ENCODE measurements around the gene G6PC3. TPM values are rescaled to one million over a fixed set of nuclear protein-coding genes. Genes with fewer than 3 reads are reported as not detected.

G6PC3 gene
- total RNA-seq, 4 donors from 2014 or later, result 41.4 to 104 (median 80.8) TPM

GRCh38 chr17:44074231-44074910 is 3.8 kb downstream of the G6PC3 start:
- WGBS, 2 donors, result 86 to 90% methylated on average over 8 to 9 of the region's 9 CpGs
- H3K4me1 ChIP-seq, result peaks cover 11 to 17% of the 10 kb centered on the region in 2 donors
- intact Hi-C loops (cut with DNase I), result loop anchor here (10.0 kb wide), 1 partner anchor 50 kb away; the partner anchor contains the start of gene HDAC5

GRCh38 chr17:44074911-44075285 is 4.4 kb downstream of the G6PC3 start:
- Histone ChIP-seq H3K27me3 (no peaks in the 10 kb centered on the region), H3K4me1 (peaks cover 11 to 13% of the 10 kb centered on the region in 2 donors), H3K36me3 (peaks cover 28 to 39% of the 10 kb centered on the region in 2 donors), H3K4me3 (replicated peaks in 1 of 3) (no peak overlapping the region), H3K9me3 (no peaks in the 10 kb centered on the region), H3K27ac (no peak overlapping the region)
- 94% methylated on average over 9 of the region's 9 CpGs for WGBS, 2 donors
- intact Hi-C loops (cut with DNase I), result loop anchor here (10.0 kb wide), 1 partner anchor 50 kb away; the partner anchor contains the start of gene HDAC5
- no peak for DNase-seq
- no peak for TF ChIP-seq POLR2A (IDR thresholded peaks at IDR 0.05)
- TF ChIP-seq, protein P1, sequence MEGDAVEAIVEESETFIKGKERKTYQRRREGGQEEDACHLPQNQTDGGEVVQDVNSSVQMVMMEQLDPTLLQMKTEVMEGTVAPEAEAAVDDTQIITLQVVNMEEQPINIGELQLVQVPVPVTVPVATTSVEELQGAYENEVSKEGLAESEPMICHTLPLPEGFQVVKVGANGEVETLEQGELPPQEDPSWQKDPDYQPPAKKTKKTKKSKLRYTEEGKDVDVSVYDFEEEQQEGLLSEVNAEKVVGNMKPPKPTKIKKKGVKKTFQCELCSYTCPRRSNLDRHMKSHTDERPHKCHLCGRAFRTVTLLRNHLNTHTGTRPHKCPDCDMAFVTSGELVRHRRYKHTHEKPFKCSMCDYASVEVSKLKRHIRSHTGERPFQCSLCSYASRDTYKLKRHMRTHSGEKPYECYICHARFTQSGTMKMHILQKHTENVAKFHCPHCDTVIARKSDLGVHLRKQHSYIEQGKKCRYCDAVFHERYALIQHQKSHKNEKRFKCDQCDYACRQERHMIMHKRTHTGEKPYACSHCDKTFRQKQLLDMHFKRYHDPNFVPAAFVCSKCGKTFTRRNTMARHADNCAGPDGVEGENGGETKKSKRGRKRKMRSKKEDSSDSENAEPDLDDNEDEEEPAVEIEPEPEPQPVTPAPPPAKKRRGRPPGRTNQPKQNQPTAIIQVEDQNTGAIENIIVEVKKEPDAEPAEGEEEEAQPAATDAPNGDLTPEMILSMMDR (IDR thresholded peaks at IDR 0.05), result no peak

More at GRCh38 chr17:44074231-44074910, 3.8 kb downstream of the G6PC3 start:
- H3K9me3 ChIP-seq, result no peaks in the 10 kb centered on the region
- TF ChIP-seq, protein P1 (IDR thresholded peaks at IDR 0.05), result no peak
- no peak for TF ChIP-seq POLR2A (IDR thresholded peaks at IDR 0.05)
- no peak overlapping the region for H3K4me3 ChIP-seq (replicated peaks in 1 of 3)
- H3K36me3 ChIP-seq, result peaks cover 28 to 36% of the 10 kb centered on the region in 2 donors
- no peaks in the 10 kb centered on the region for H3K27me3 ChIP-seq
- DNase-seq, result no peak
- H3K27ac ChIP-seq, result no peak overlapping the region

GRCh38 chr17:44075598-44076293 is 5.2 kb downstream of the G6PC3 start:
- Histone ChIP-seq H3K4me1 (peaks cover 10 to 11% of the 10 kb centered on the region in 2 donors), H3K4me3 (replicated peaks in 1 of 3) (no peak overlapping the region), H3K27ac (no peak overlapping the region), H3K36me3 (peaks cover 36 to 47% of the 10 kb centered on the region in 2 donors), H3K9me3 (no peaks in the 10 kb centered on the region), H3K27me3 (no peaks in the 10 kb centered on the region)
- DNase-seq, result peak; percentile 58 to 59
- no peak for TF ChIP-seq POLR2A (IDR thresholded peaks at IDR 0.05)
- TF ChIP-seq, protein P1 (IDR thresholded peaks at IDR 0.05), result no peak
- WGBS, 2 donors, result 67 to 75% methylated on average over 10 of the region's 10 CpGs
- intact Hi-C loops (cut with DNase I), result loop anchor here (10.0 kb wide), 1 partner anchor 49 kb away; the partner anchor contains the start of gene HDAC5

- WGBS, 2 donors, result 77 to 79% methylated on average over 5 to 6 of the region's 6 CpGs
- intact Hi-C loops (cut with DNase I), result loop anchor here (10.0 kb wide), 1 partner anchor 48 kb away; the partner anchor contains the start of gene HDAC5
- peaks cover 41 to 53% of the 10 kb centered on the region in 2 donors for H3K36me3 ChIP-seq
Observed at GRCh38 chr17:44076716-44077594, 6.4 kb downstream of the G6PC3 start.

More at GRCh38 chr17:44076716-44077594, 6.4 kb downstream of the G6PC3 start:
- DNase-seq, result no peak
- no peak overlapping the region for H3K4me3 ChIP-seq (replicated peaks in 1 of 3)
- no peaks in the 10 kb centered on the region for H3K27me3 ChIP-seq
- TF ChIP-seq, protein P1 (IDR thresholded peaks at IDR 0.05), result no peak
- no peak overlapping the region for H3K27ac ChIP-seq
- no peaks in the 10 kb centered on the region for H3K9me3 ChIP-seq
- peaks cover 1% of the 10 kb centered on the region in 2 donors for H3K4me1 ChIP-seq

Measured in thyroid gland (tissue), 4 donors.